Measurements from ENCODE around the gene RAB31.

RAB31 gene

GRCh38 chr18:9876867-9877654 lies 169.0 kb downstream of the RAB31 start:
- ATAC-seq (ENCODE audit: low read depth) (peak; percentile 71), DNase-seq (ENCODE audit: low spot score) (no peak)
- no peaks in the 10 kb centered on the region for H3K36me3 ChIP-seq (ENCODE audit: low read depth)
- no peaks in the 10 kb centered on the region for H3K9me3 ChIP-seq (ENCODE audit: severe bottlenecking)
- no peak for TF ChIP-seq CTCF (IDR thresholded peaks at IDR 0.05; ENCODE audit: poor library complexity, severe bottlenecking)
- H3K27me3 ChIP-seq (ENCODE audit: insufficient read depth, poor library complexity, severe bottlenecking), result no peaks in the 10 kb centered on the region
- H3K27ac ChIP-seq (ENCODE audit: poor library complexity, severe bottlenecking), result peak overlapping the region; percentile 76
- no peak overlapping the region for H3K4me3 ChIP-seq (ENCODE audit: severe bottlenecking)
- peaks cover 26% of the 10 kb centered on the region for H3K4me1 ChIP-seq (ENCODE audit: insufficient read depth, poor library complexity, severe bottlenecking)

DNA sequence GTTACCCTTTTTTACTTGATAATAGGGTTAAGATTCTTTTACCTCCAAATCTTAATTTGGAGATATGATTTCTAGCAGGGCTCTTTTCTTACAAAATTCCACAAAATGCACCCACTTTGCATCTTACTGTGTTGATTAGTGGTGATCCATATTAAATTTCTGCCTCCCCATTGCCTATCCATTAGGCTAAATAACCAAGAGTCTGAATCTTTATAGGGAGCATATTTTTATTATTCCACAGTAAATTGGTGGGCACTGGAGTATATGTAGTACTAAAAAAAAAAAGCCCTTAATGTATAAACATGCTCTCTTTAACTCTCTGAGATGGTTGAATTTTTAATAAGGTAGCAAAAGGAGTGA lies 169.5 kb downstream of the RAB31 start:
- no peak for TF ChIP-seq CTCF (IDR thresholded peaks at IDR 0.05; ENCODE audit: poor library complexity, severe bottlenecking)
- H3K27me3 ChIP-seq (ENCODE audit: insufficient read depth, poor library complexity, severe bottlenecking), result no peaks in the 10 kb centered on the region
- H3K36me3 ChIP-seq (ENCODE audit: low read depth), result no peaks in the 10 kb centered on the region
- DNase-seq (ENCODE audit: low spot score) (no peak), ATAC-seq (ENCODE audit: low read depth) (no peak)
- H3K27ac ChIP-seq (ENCODE audit: poor library complexity, severe bottlenecking), result peak overlapping the region; percentile 76
- H3K9me3 ChIP-seq (ENCODE audit: severe bottlenecking), result no peaks in the 10 kb centered on the region
- H3K4me3 ChIP-seq (ENCODE audit: severe bottlenecking), result no peak overlapping the region
- peaks cover 26% of the 10 kb centered on the region for H3K4me1 ChIP-seq (ENCODE audit: insufficient read depth, poor library complexity, severe bottlenecking)

DNA sequence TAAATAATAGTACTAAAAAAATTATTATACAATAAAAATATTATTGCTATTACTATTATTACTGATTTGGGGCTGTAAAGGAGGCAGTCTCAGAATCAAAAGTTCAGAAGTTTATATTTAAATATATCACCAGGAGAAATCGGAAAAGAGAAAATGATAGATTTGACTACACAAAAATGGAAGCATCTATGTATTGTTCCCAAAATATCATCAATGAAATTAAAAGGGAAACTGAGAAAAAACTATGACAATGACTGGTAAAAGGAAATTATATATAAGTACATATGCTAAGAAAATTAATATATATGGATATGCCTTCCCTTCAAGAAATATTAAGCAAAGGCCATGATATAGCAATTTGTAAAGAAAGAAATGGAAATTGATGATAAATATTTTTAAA lies 170.0 kb downstream of the RAB31 start:
- ATAC-seq (ENCODE audit: low read depth) (no peak), DNase-seq (ENCODE audit: low spot score) (no peak)
- H3K27me3 ChIP-seq (ENCODE audit: insufficient read depth, poor library complexity, severe bottlenecking), result no peaks in the 10 kb centered on the region
- no peaks in the 10 kb centered on the region for H3K36me3 ChIP-seq (ENCODE audit: low read depth)
- TF ChIP-seq CTCF (IDR thresholded peaks at IDR 0.05; ENCODE audit: poor library complexity, severe bottlenecking), result no peak
- H3K4me1 ChIP-seq (ENCODE audit: insufficient read depth, poor library complexity, severe bottlenecking), result peaks cover 26% of the 10 kb centered on the region
- H3K9me3 ChIP-seq (ENCODE audit: severe bottlenecking), result no peaks in the 10 kb centered on the region
- H3K27ac ChIP-seq (ENCODE audit: poor library complexity, severe bottlenecking), result peak overlapping the region; percentile 76
- no peak overlapping the region for H3K4me3 ChIP-seq (ENCODE audit: severe bottlenecking)

GRCh38 chr18:9878783-9879242 lies 170.7 kb downstream of the RAB31 start:
- ATAC-seq (ENCODE audit: low read depth) (no peak), DNase-seq (ENCODE audit: low spot score) (no peak)
- Histone ChIP-seq H3K4me3 (ENCODE audit: severe bottlenecking) (no peak overlapping the region), H3K27ac (ENCODE audit: poor library complexity, severe bottlenecking) (no peak overlapping the region), H3K27me3 (ENCODE audit: insufficient read depth, poor library complexity, severe bottlenecking) (no peaks in the 10 kb centered on the region), H3K36me3 (ENCODE audit: low read depth) (no peaks in the 10 kb centered on the region), H3K9me3 (ENCODE audit: severe bottlenecking) (no peaks in the 10 kb centered on the region), H3K4me1 (ENCODE audit: insufficient read depth, poor library complexity, severe bottlenecking) (peaks cover 26% of the 10 kb centered on the region)
- TF ChIP-seq CTCF (IDR thresholded peaks at IDR 0.05; ENCODE audit: poor library complexity, severe bottlenecking), result no peak

- Histone ChIP-seq H3K36me3 (ENCODE audit: low read depth) (no peaks in the 10 kb centered on the region), H3K27ac (ENCODE audit: poor library complexity, severe bottlenecking) (no peak overlapping the region), H3K27me3 (ENCODE audit: insufficient read depth, poor library complexity, severe bottlenecking) (no peaks in the 10 kb centered on the region), H3K4me1 (ENCODE audit: insufficient read depth, poor library complexity, severe bottlenecking) (no peaks in the 10 kb centered on the region), H3K9me3 (ENCODE audit: severe bottlenecking) (no peaks in the 10 kb centered on the region), H3K4me3 (ENCODE audit: severe bottlenecking) (no peak overlapping the region)
- ATAC-seq (ENCODE audit: low read depth), result no peak
- no peak for DNase-seq (ENCODE audit: low spot score)
- TF ChIP-seq CTCF (IDR thresholded peaks at IDR 0.05; ENCODE audit: poor library complexity, severe bottlenecking), result no peak
Observed at GRCh38 chr18:9884090-9884489, 176.0 kb downstream of the RAB31 start.

All from RWPE2 (cell line).